ENCODE results near the gene ZNF862. TPM values are rescaled to one million over a fixed set of nuclear protein-coding genes. Genes with fewer than 3 reads are reported as not detected.
"Not testable (repeated sequence)": the region's sequence is repeated elsewhere in the genome, so short reads cannot be mapped to it uniquely, and the experiment has no call there.

Gene ZNF862
- total and polyA plus RNA-seq, 10 of the 15 experiments (the other 5 are each of a cell fraction or from before 2014, with no cell fraction given) = 0.49 to 7.7 (median 3.5) TPM

DNA sequence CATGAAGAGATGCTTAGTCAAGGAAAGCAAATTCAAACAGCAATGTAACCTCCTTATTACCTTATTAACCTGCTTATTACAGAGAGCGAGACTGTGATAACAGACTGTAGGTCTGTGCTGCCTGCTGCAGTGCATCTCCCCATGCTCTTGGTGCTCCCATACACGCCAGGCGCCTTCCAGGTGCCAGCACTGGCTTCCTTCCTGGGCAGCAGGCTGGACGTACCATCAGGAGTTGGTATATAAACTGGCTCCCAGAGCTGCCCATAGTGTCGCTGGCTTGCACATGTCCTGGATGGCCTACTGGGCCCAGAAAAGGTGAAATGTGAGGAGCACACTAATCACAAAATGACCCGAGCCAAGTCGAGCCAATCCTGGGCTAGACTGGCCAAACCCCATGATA, 49.1 kb downstream of the ZNF862 start (continued):
- TF ChIP-seq, protein P1, sequence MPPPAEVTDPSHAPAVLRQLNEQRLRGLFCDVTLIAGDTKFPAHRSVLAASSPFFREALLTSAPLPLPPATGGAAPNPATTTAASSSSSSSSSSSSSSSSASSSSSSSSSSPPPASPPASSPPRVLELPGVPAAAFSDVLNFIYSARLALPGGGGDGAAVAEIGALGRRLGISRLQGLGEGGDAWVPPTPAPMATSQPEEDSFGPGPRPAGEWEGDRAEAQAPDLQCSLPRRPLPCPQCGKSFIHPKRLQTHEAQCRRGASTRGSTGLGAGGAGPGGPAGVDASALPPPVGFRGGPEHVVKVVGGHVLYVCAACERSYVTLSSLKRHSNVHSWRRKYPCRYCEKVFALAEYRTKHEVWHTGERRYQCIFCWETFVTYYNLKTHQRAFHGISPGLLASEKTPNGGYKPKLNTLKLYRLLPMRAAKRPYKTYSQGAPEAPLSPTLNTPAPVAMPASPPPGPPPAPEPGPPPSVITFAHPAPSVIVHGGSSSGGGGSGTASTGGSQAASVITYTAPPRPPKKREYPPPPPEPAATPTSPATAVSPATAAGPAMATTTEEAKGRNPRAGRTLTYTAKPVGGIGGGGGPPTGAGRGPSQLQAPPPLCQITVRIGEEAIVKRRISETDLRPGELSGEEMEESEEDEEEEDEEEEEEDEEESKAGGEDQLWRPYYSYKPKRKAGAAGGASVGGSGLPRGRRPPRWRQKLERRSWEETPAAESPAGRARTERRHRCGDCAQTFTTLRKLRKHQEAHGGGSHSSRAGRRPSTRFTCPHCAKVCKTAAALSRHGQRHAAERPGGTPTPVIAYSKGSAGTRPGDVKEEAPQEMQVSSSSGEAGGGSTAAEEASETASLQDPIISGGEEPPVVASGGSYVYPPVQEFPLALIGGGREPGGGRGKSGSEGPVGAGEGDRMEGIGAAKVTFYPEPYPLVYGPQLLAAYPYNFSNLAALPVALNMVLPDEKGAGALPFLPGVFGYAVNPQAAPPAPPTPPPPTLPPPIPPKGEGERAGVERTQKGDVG (CRISPR knock-in tag; IDR thresholded peaks at IDR 0.05) = no peak
- TF ChIP-seq NR2F1 (conservative IDR thresholded peaks at IDR 0.05) (no peak), SUZ12 (IDR thresholded peaks at IDR 0.05; ENCODE audit: unreplicated experiment) (no peak)
- TF ChIP-seq, protein P2, sequence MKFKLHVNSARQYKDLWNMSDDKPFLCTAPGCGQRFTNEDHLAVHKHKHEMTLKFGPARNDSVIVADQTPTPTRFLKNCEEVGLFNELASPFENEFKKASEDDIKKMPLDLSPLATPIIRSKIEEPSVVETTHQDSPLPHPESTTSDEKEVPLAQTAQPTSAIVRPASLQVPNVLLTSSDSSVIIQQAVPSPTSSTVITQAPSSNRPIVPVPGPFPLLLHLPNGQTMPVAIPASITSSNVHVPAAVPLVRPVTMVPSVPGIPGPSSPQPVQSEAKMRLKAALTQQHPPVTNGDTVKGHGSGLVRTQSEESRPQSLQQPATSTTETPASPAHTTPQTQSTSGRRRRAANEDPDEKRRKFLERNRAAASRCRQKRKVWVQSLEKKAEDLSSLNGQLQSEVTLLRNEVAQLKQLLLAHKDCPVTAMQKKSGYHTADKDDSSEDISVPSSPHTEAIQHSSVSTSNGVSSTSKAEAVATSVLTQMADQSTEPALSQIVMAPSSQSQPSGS (IDR thresholded peaks at IDR 0.05; ENCODE audit: low read length) = no peak

DNA sequence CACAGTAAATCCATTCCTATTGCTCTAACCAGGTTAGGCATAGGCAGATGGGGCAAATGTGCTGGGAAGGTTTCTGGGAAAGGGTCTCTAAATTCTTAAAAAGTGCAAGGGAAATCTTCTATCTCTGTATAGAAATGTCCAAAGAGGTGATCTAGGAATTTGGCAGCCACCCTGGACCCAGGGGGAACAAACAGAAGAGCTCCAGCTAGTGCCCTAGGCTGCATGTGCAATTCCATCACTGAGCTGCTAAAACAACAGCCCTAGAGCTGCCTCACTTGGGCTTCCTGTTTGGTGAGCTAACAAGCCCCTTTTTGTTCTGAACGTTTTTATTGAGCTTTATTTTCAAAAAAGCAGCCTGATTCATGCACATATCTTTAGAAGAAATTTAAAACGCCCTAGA, 52.5 kb downstream of the ZNF862 start:
- H3K27me3 ChIP-seq (replicated peaks in 1 of 2; ENCODE audit: control insufficient read depth in 2 of 2, insufficient read depth in 2 of 2, low read length in 1 of 2); H3K4me3 ChIP-seq; H3K9me3 ChIP-seq (replicated peaks; ENCODE audit: control insufficient read depth, insufficient read depth, low read length); POLR2A ChIA-PET; H3K4me1 ChIP-seq (ENCODE audit: control insufficient read depth, insufficient read depth, low read length); H3K9ac ChIP-seq (ENCODE audit: control insufficient read depth, insufficient read depth, low read length); H4K20me1 ChIP-seq (ENCODE audit: control insufficient read depth, insufficient read depth); FAIRE-seq; BruUV-seq (replicated peaks); H2AFZ ChIP-seq (ENCODE audit: control insufficient read depth, low read depth, low read length); RAD21 ChIA-PET (ENCODE audit: unreplicated experiment); DNase-seq (ENCODE audit: low read depth, low spot score); in situ Hi-C loops (cut with MboI); H3K4me2 ChIP-seq (ENCODE audit: control insufficient read depth, insufficient read depth); H3K79me2 ChIP-seq (ENCODE audit: control insufficient read depth, insufficient read depth, low read length); CTCF ChIA-PET; intact Hi-C loops (cut with micrococcal nuclease; ENCODE audit: unreplicated experiment); H3K36me3 ChIP-seq (ENCODE audit: control insufficient read depth in 2 of 2, insufficient read depth in 2 of 2, low read length in 1 of 2); SMC1A ChIA-PET (ENCODE audit: uncharacterized antibody, unreplicated experiment); ATAC-seq; H3K27ac ChIP-seq (ENCODE audit: control insufficient read depth, insufficient read depth): not testable (repeated sequence)
- 21% methylated on average over 2 of the region's 2 CpGs for WGBS (ENCODE audit: insufficient coverage, insufficient replicate concordance, low lambda C conversion rate, missing lambda C conversion rate)

DNA sequence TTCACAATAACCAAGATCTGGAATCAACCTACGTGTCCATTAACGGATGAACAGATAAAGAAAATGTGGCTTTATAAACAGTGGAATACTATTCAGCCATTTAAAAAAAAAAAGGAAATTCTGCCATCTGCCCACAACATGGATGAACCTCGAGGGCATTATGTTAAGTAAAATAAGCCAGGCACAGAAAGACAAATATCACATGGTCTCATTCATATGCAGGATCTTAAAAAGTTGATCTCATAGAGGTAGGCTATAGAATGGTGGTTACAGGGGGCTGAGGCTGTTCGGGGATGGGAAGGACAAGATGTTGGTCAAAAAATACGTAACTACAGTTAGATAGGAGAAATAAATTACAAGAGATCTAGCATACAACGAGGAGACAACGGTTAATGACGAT, 56.8 kb downstream of the ZNF862 start:
- DNase-seq (ENCODE audit: low read depth, low spot score); H4K20me1 ChIP-seq (ENCODE audit: control insufficient read depth, insufficient read depth); SMC1A ChIA-PET (ENCODE audit: uncharacterized antibody, unreplicated experiment); ATAC-seq; FAIRE-seq; H3K79me2 ChIP-seq (ENCODE audit: control insufficient read depth, insufficient read depth, low read length); H3K27ac ChIP-seq (ENCODE audit: control insufficient read depth, insufficient read depth); H3K4me1 ChIP-seq (ENCODE audit: control insufficient read depth, insufficient read depth, low read length); H3K36me3 ChIP-seq (ENCODE audit: control insufficient read depth in 2 of 2, insufficient read depth in 2 of 2, low read length in 1 of 2); H3K9ac ChIP-seq (ENCODE audit: control insufficient read depth, insufficient read depth, low read length); CTCF ChIA-PET; H2AFZ ChIP-seq (ENCODE audit: control insufficient read depth, low read depth, low read length); intact Hi-C loops (cut with micrococcal nuclease; ENCODE audit: unreplicated experiment); in situ Hi-C loops (cut with MboI); H3K9me3 ChIP-seq (replicated peaks; ENCODE audit: control insufficient read depth, insufficient read depth, low read length); RAD21 ChIA-PET (ENCODE audit: unreplicated experiment); H3K27me3 ChIP-seq (replicated peaks in 1 of 2; ENCODE audit: control insufficient read depth in 2 of 2, insufficient read depth in 2 of 2, low read length in 1 of 2); H3K4me3 ChIP-seq; H3K4me2 ChIP-seq (ENCODE audit: control insufficient read depth, insufficient read depth); POLR2A ChIA-PET; BruUV-seq (replicated peaks): not testable (repeated sequence)
- 59% methylated on average over 8 of the region's 8 CpGs for WGBS (ENCODE audit: insufficient coverage, insufficient replicate concordance, low lambda C conversion rate, missing lambda C conversion rate)

Data from GM12878 (cell line).